ENCODE results near the gene STMND1.

GRCh38 chr6:17161076-17161475 lies 59.2 kb downstream of the STMND1 start:
- TF ChIP-seq CTCF (conservative IDR thresholded peaks at IDR 0.05 in 1 of 2, IDR thresholded peaks at IDR 0.05 in 1 of 2; ENCODE audit: low read depth in 1 of 2, low read length in 2 of 2) (no peak), EZH2 (IDR thresholded peaks at IDR 0.05; ENCODE audit: low read length, missing control alignments) (no peak)

Measured in fibroblast of lung (primary cell).